Nephron progenitor cell (in vitro differentiated cells): Measurements from ENCODE around the gene TEN1.

Experiments
- DNase-seq: peaks from one replicate; pipeline ENCODE4 v3.0.0; 2021
- H3K27ac Mint-ChIP-seq: 2 replicates; pipeline ENCODE4 v1.8.0; 2021; ENCODE audit warnings: mild to moderate bottlenecking, moderate library complexity, mixed read lengths
- H3K27me3 Mint-ChIP-seq: 2 replicates; pipeline ENCODE4 v1.8.0; 2021; ENCODE audit warnings: mild to moderate bottlenecking, low read depth, mixed read lengths; ENCODE audit not compliant: poor library complexity
- H3K36me3 Mint-ChIP-seq: 2 replicates; pipeline ENCODE4 v1.8.0; 2021; ENCODE audit warnings: low read depth, mixed read lengths
- H3K4me1 Mint-ChIP-seq: 2 replicates; pipeline ENCODE4 v1.8.0; 2021; ENCODE audit warnings: mixed read lengths
- H3K4me3 Mint-ChIP-seq: 2 replicates; pipeline ENCODE4 v1.8.0; 2021; ENCODE audit warnings: mild to moderate bottlenecking, moderate library complexity, mixed read lengths
- H3K9me3 Mint-ChIP-seq: 2 replicates; pipeline ENCODE4 v1.8.0; 2021; ENCODE audit warnings: mild to moderate bottlenecking, moderate library complexity, mixed read lengths
- CTCF ChIP-seq: fragments of 200-600 bp; sonication (generic); IDR thresholded peaks from 2 replicates; pipeline ENCODE4 v1.5.0; 2021; ENCODE audit warnings: antibody characterized with exemption

The TEN1 gene

DNA sequence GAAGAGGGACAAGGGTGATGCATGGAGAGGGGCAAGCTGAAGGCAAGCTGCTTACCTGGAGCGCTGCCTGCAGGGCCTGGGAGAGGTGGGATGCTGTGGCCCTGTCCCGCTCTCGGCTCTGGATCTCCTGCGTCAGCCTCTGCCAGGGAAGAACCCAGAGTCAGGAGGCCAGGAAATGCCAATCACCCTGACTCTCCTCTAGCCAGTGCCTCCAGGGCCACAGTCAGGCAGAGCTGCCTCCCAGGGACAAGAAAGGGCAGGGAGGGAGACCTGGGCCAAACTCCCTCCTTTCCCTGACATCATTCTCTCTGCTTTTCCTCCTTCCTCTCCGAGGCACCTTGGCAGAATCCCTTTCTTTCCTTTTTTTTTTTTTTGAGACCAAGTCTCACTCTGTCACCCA is 32.9 kb downstream of the TEN1 start:
- Mint-ChIP-seq H3K27ac (no peak overlapping the region), H3K4me1 (peaks cover 22% of the 10 kb centered on the region), H3K4me3 (no peak overlapping the region), H3K36me3 (peaks cover 4% of the 10 kb centered on the region), H3K9me3 (no peaks in the 10 kb centered on the region), H3K27me3 (peaks cover 17% of the 10 kb centered on the region)
- TF ChIP-seq CTCF = no peak
- DNase-seq = no peak

DNA sequence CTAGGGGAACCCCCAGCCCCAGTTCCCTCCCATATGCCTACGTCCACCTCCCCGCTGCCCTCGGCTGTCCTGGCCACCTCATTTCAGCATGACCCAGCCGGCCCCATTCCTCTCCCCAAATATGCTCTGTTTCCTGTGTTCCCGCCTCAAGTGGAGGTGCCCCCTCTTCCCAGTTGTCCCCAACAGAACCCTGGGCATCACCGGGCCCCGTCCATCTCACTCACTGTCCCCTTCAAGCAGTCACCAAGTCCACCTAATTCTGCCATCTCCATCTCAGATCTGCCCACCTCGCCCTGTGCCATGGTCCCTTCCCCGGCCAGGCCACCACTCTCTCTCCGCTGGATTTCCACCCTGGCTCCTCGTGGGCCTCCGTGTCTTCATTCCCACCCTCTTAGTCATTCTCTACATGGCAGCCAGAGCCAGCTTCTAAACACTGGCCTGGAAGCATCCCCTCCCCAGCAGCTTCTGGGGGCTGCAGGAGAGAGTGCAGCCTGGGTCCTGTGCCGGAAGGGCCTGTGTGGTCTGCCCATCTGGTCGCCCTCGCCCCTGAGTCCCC is 34.4 kb downstream of the TEN1 start:
- no peak for DNase-seq
- no peak for TF ChIP-seq CTCF
- peaks cover 24% of the 10 kb centered on the region for H3K27me3 Mint-ChIP-seq
- no peak overlapping the region for H3K27ac Mint-ChIP-seq
- peaks cover 22% of the 10 kb centered on the region for H3K4me1 Mint-ChIP-seq
- peaks cover 4% of the 10 kb centered on the region for H3K36me3 Mint-ChIP-seq
- H3K4me3 Mint-ChIP-seq = no peak overlapping the region
- no peaks in the 10 kb centered on the region for H3K9me3 Mint-ChIP-seq

DNA sequence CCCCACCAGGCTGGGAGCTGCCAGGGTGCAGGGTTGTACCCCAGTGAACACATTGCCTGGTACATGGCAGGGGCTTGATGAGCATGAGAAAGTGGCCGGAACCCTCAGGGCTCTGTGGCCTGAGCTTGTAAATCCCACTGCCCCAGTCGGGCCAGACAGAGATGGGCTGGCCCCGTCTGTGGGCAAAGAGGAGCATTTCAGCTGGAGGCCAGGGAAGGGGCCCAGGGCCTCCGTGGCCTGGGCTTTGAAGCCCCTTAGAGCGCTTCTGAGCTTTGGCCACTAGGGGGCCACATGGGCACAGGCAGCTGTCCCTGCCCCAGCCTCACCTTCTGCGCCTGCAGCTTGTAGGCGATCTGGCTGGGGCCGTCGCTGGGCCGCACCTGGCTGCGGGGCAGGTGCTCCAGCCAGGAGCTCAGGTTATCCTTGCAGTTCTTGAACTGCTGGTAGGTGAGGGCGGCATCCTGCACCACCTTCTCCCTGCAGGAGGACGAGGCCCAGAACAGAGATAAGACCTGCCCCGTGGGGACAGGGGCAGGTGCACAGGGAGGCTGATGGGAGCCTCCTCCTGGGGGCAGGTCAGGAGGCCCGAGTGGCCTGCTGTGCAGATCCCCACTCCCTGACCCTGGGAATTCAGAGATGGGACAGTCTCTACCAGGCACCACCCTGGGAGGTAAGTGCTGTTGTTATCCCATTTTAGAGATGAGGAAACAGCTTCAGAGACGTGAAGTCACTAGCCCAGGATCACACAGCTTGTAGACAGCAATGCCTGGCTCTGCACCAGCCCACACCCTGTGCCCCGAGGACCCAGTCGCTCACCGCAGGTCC is 35.3 kb downstream of the TEN1 start:
- H3K27me3 Mint-ChIP-seq = peaks cover 24% of the 10 kb centered on the region
- H3K36me3 Mint-ChIP-seq = peaks cover 3% of the 10 kb centered on the region
- no peaks in the 10 kb centered on the region for H3K9me3 Mint-ChIP-seq
- TF ChIP-seq CTCF = peak; percentile 99
- peak; percentile 85 for DNase-seq
- H3K4me3 Mint-ChIP-seq = no peak overlapping the region
- no peak overlapping the region for H3K27ac Mint-ChIP-seq
- peaks cover 21% of the 10 kb centered on the region for H3K4me1 Mint-ChIP-seq

- Mint-ChIP-seq H3K4me1 (peaks cover 19% of the 10 kb centered on the region), H3K36me3 (no peaks in the 10 kb centered on the region), H3K9me3 (no peaks in the 10 kb centered on the region), H3K27ac (no peak overlapping the region), H3K27me3 (peaks cover 29% of the 10 kb centered on the region), H3K4me3 (no peak overlapping the region)
- no peak for DNase-seq
- no peak for TF ChIP-seq CTCF
These were observed 35.9 kb downstream of the TEN1 start for GRCh38 chr17:76014925-76015261.

- Mint-ChIP-seq H3K4me1 (peaks cover 27% of the 10 kb centered on the region), H3K27me3 (peaks cover 33% of the 10 kb centered on the region), H3K4me3 (no peak overlapping the region)
These were observed 38.7 kb downstream of the TEN1 start for GRCh38 chr17:76017481-76018339.

More at GRCh38 chr17:76017481-76018339, 38.7 kb downstream of the TEN1 start:
- no peak for DNase-seq
- Mint-ChIP-seq H3K9me3 (no peaks in the 10 kb centered on the region), H3K36me3 (no peaks in the 10 kb centered on the region), H3K27ac (no peak overlapping the region)
- no peak for TF ChIP-seq CTCF
